HL-60 (cell line): Measurements from ENCODE around the gene TCFL5.

Experiments used
- DNase-seq, 2 experiments: peaks; one replicate each; pipeline ENCODE4 v3.0.0-alpha.2; 2010 to 2020; ENCODE audit warnings: low read depth in 1 of 2, low spot score in 1 of 2
- H3K27ac ChIP-seq: fragments of 250-450 bp; sonication (Bioruptor Pico); replicated peaks from 2 replicates; pipeline ENCODE4 v1.5.1; 2020; ENCODE audit warnings: mild to moderate bottlenecking, moderate library complexity
- H3K27me3 ChIP-seq: fragments of 250-450 bp; sonication (Bioruptor Pico); 2 replicates; pipeline ENCODE4 v1.5.1; 2021; ENCODE audit warnings: mild to moderate bottlenecking, moderate library complexity; ENCODE audit not compliant: insufficient read depth, poor library complexity, severe bottlenecking
- H3K4me3 ChIP-seq: replicated peaks from 2 replicates; pipeline ENCODE4 v1.5.1; 2011; ENCODE audit warnings: mild to moderate bottlenecking, control low read depth, low read length; ENCODE audit not compliant: insufficient read depth
- CTCF ChIP-seq: IDR thresholded peaks from one replicate; pipeline ENCODE4 v1.5.1; 2011; ENCODE audit warnings: low read length, control low read depth, inconsistent platforms; ENCODE audit not compliant: insufficient read depth
- GABPA ChIP-seq: IDR thresholded peaks from 2 replicates; pipeline ENCODE4 v1.6.1; 2012; ENCODE audit warnings: low read depth
- POLR2AphosphoS5 ChIP-seq: IDR thresholded peaks from 2 replicates; pipeline ENCODE4 v1.6.1; 2012; ENCODE audit warnings: low read depth
- REST ChIP-seq: IDR thresholded peaks from 2 replicates; pipeline ENCODE4 v1.6.1; 2012; ENCODE audit warnings: low read depth; ENCODE audit not compliant: insufficient replicate concordance
- SPI1 ChIP-seq: IDR thresholded peaks from 2 replicates; pipeline ENCODE4 v1.6.1; 2012; ENCODE audit warnings: low read depth, mild to moderate bottlenecking, borderline replicate concordance

TCFL5 gene

GRCh38 chr20:62905536-62906117 is 44.0 kb upstream of the TCFL5 start:
- no peak for DNase-seq
- H3K27ac ChIP-seq = no peak overlapping the region

GRCh38 chr20:62902926-62903615 is 41.4 kb upstream of the TCFL5 start:
- Histone ChIP-seq H3K27ac (no peak overlapping the region), H3K27me3 (no peaks in the 10 kb centered on the region), H3K4me3 (no peak overlapping the region)
- no peak for DNase-seq
- TF ChIP-seq POLR2AphosphoS5 (no peak), REST (no peak), CTCF (no peak), GABPA (no peak), SPI1 (no peak)

More at GRCh38 chr20:62905536-62906117, 44.0 kb upstream of the TCFL5 start:
- H3K27me3 ChIP-seq = no peaks in the 10 kb centered on the region
- no peak overlapping the region for H3K4me3 ChIP-seq
- TF ChIP-seq REST = no peak
- TF ChIP-seq SPI1 = no peak
- TF ChIP-seq POLR2AphosphoS5 = no peak
- TF ChIP-seq GABPA = no peak
- no peak for TF ChIP-seq CTCF

GRCh38 chr20:62901891-62902290 is 40.3 kb upstream of the TCFL5 start:
- H3K4me3 ChIP-seq = no peak overlapping the region
- no peak for TF ChIP-seq CTCF
- no peak for TF ChIP-seq POLR2AphosphoS5
- TF ChIP-seq SPI1 = no peak
- TF ChIP-seq REST = no peak
- H3K27me3 ChIP-seq = no peaks in the 10 kb centered on the region
- no peak for DNase-seq
- no peak overlapping the region for H3K27ac ChIP-seq
